HepG2 (cell line): Measurements from ENCODE around the gene CHMP1A. TPM values are rescaled to one million over a fixed set of nuclear protein-coding genes. Genes with fewer than 3 reads are reported as not detected.

Experiments used
- KLF13 ChIP-seq: sonication (generic); formaldehyde crosslinking; IDR thresholded peaks from 2 replicates; pipeline ENCODE4 v1.4.0; 2020; ENCODE audit warnings: mild to moderate bottlenecking, missing genetic modification reagents
- TAF1 ChIP-seq: sonication (generic); formaldehyde crosslinking; IDR thresholded peaks from 2 replicates; pipeline ENCODE4 v1.4.0; 2020; ENCODE audit warnings: missing genetic modification reagents
- ZNF337 ChIP-seq: sonication (generic); formaldehyde crosslinking; IDR thresholded peaks from 2 replicates; pipeline ENCODE4 v1.5.1; 2020; ENCODE audit warnings: missing genetic modification reagents, low read depth, mild to moderate bottlenecking, borderline replicate concordance
- ZNF562 ChIP-seq: sonication (generic); formaldehyde crosslinking; IDR thresholded peaks from 2 replicates; pipeline ENCODE4 v1.8.0; 2022; ENCODE audit warnings: missing genetic modification reagents, borderline replicate concordance
- ZNF788 ChIP-seq: sonication (generic); formaldehyde crosslinking; IDR thresholded peaks from 2 replicates; pipeline ENCODE4 v1.5.0; 2020; ENCODE audit warnings: mild to moderate bottlenecking, missing genetic modification reagents, borderline replicate concordance
- ZNF83 ChIP-seq: sonication (generic); formaldehyde crosslinking; IDR thresholded peaks from 2 replicates; pipeline ENCODE4 v1.4.0; 2020; ENCODE audit warnings: missing genetic modification reagents, mild to moderate bottlenecking, borderline replicate concordance
- polyA plus RNA-seq, 8 experiments: library from polyadenylated mRNA; depleted of rRNA in 3 of 8; stranded (reverse) in 7 of 8; unstranded in 1 of 8; fragments of >200 nt; fragmentation: Illumina TruSeq in 4 of 8; extraction: Trizol in 4 of 8; gene quantifications; 2 replicates each; pipeline versions ENCODE4 v1.2.1 to v1.2.3, GENCODE V29; 2011 to 2016; ENCODE audit warnings: low read depth in 4 of 8, missing spikeins in 1 of 8, mixed read lengths in 1 of 8; ENCODE audit not compliant: insufficient read depth in 1 of 8
- total RNA-seq, 5 experiments: library from RNA; depleted of rRNA; stranded (reverse); fragments of >200 nt; fragmentation: Illumina TruSeq; extraction: Trizol; gene quantifications; 2 replicates each; pipeline ENCODE4 v1.2.3, GENCODE V29; 2016; ENCODE audit warnings: low read depth in 1 of 5
- TF ChIP-seq, protein P1 (sequence below): sonication (generic); formaldehyde crosslinking; IDR thresholded peaks from 2 replicates; pipeline ENCODE4 v1.5.0; 2020; ENCODE audit warnings: missing genetic modification reagents
- TF ChIP-seq, protein P2 (sequence below): sonication (generic); formaldehyde crosslinking; IDR thresholded peaks from 2 replicates; pipeline ENCODE4 v1.8.1; 2023; ENCODE audit warnings: missing genetic modification reagents, inconsistent platforms, borderline replicate concordance
- TF ChIP-seq, protein P3 (sequence below): sonication (generic); formaldehyde crosslinking; IDR thresholded peaks from 2 replicates; pipeline ENCODE4 v1.5.1; 2020; ENCODE audit warnings: mild to moderate bottlenecking, moderate library complexity, missing genetic modification reagents
- TF ChIP-seq, protein P4 (sequence below): sonication (generic); formaldehyde crosslinking; IDR thresholded peaks from 2 replicates; pipeline ENCODE4 v1.9.0; 2021; ENCODE audit warnings: missing genetic modification reagents, borderline replicate concordance
- TF ChIP-seq, protein P5 (sequence below): sonication (generic); formaldehyde crosslinking; IDR thresholded peaks from 2 replicates; pipeline ENCODE4 v1.5.0; 2020; ENCODE audit warnings: missing genetic modification reagents
- TF ChIP-seq, protein P6 (sequence below): sonication (generic); formaldehyde crosslinking; IDR thresholded peaks from 2 replicates; pipeline ENCODE4 v1.4.0; 2020; ENCODE audit warnings: mild to moderate bottlenecking, missing genetic modification reagents

CHMP1A gene
- total and polyA plus RNA-seq, 2 of the 13 experiments (the other 11 are each of a cell fraction or from before 2014, with no cell fraction given): 69.4 to 73.3 TPM

DNA sequence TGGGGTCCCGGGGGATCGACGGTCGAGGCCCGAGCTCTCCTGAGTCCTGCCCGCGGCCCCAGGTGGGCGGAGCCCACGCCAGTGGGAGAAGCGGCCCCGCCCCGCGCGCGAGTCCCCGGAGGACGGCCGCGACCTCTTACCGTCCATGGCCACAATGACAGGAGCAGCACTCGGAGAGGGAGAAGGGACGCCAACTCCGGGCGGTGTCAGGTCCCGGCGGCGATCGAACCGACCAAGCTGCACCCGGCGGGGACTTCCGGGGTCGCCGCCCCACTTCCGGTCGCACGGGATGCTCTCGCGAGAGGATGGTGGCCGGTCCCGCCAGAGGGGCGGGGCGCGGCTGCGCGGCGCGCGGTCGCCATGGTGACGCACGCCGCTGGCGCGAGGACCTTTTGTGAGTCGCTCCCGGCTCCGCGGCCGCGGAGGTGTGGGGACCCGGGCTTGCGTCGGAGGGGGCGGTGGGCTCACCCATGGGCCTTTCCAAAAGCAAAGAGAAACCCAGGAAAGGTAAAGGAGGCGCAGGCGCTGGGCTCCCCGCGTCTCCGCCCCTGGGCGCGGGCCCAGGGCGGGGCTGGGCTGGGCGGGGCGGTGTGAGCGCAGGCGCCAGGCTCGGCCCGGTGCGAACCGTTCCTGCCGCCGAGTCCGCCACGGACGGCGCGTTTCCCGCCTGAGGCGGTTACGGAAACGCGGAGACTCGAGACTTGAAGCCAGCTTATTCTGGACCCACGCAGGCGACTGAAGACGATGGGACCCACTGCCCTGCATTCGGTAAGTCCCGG lies at the start of gene CHMP1A, which contains the start of gene SPATA33 (continued):
- TF ChIP-seq TAF1: peak; percentile 80
- TF ChIP-seq, protein P1, sequence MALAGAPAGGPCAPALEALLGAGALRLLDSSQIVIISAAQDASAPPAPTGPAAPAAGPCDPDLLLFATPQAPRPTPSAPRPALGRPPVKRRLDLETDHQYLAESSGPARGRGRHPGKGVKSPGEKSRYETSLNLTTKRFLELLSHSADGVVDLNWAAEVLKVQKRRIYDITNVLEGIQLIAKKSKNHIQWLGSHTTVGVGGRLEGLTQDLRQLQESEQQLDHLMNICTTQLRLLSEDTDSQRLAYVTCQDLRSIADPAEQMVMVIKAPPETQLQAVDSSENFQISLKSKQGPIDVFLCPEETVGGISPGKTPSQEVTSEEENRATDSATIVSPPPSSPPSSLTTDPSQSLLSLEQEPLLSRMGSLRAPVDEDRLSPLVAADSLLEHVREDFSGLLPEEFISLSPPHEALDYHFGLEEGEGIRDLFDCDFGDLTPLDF (CRISPR knock-in tag): peak; percentile 77
- TF ChIP-seq, protein P2, sequence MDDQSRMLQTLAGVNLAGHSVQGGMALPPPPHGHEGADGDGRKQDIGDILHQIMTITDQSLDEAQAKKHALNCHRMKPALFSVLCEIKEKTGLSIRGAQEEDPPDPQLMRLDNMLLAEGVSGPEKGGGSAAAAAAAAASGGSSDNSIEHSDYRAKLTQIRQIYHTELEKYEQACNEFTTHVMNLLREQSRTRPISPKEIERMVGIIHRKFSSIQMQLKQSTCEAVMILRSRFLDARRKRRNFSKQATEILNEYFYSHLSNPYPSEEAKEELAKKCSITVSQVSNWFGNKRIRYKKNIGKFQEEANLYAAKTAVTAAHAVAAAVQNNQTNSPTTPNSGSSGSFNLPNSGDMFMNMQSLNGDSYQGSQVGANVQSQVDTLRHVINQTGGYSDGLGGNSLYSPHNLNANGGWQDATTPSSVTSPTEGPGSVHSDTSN (CRISPR knock-in tag): peak; percentile 42; the same call in 1 of the 2 replicates
- TF ChIP-seq ZNF83 (CRISPR knock-in tag): no peak
- TF ChIP-seq, protein P3, sequence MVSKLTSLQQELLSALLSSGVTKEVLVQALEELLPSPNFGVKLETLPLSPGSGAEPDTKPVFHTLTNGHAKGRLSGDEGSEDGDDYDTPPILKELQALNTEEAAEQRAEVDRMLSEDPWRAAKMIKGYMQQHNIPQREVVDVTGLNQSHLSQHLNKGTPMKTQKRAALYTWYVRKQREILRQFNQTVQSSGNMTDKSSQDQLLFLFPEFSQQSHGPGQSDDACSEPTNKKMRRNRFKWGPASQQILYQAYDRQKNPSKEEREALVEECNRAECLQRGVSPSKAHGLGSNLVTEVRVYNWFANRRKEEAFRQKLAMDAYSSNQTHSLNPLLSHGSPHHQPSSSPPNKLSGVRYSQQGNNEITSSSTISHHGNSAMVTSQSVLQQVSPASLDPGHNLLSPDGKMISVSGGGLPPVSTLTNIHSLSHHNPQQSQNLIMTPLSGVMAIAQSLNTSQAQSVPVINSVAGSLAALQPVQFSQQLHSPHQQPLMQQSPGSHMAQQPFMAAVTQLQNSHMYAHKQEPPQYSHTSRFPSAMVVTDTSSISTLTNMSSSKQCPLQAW (CRISPR knock-in tag): peak; percentile 72; the same call in 1 of the 2 replicates
- TF ChIP-seq ZNF788 (CRISPR knock-in tag): peak; percentile 50; the same call in 1 of the 2 replicates
- TF ChIP-seq, protein P4, sequence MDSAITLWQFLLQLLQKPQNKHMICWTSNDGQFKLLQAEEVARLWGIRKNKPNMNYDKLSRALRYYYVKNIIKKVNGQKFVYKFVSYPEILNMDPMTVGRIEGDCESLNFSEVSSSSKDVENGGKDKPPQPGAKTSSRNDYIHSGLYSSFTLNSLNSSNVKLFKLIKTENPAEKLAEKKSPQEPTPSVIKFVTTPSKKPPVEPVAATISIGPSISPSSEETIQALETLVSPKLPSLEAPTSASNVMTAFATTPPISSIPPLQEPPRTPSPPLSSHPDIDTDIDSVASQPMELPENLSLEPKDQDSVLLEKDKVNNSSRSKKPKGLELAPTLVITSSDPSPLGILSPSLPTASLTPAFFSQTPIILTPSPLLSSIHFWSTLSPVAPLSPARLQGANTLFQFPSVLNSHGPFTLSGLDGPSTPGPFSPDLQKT (CRISPR knock-in tag): peak; percentile 82; the same call in 1 of the 2 replicates
- peak; percentile 77; the same call in 1 of the 2 replicates for TF ChIP-seq KLF13
- TF ChIP-seq, protein P5, sequence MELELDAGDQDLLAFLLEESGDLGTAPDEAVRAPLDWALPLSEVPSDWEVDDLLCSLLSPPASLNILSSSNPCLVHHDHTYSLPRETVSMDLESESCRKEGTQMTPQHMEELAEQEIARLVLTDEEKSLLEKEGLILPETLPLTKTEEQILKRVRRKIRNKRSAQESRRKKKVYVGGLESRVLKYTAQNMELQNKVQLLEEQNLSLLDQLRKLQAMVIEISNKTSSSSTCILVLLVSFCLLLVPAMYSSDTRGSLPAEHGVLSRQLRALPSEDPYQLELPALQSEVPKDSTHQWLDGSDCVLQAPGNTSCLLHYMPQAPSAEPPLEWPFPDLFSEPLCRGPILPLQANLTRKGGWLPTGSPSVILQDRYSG: no peak
- TF ChIP-seq ZNF562 (CRISPR knock-in tag): no peak
- TF ChIP-seq, protein P6, sequence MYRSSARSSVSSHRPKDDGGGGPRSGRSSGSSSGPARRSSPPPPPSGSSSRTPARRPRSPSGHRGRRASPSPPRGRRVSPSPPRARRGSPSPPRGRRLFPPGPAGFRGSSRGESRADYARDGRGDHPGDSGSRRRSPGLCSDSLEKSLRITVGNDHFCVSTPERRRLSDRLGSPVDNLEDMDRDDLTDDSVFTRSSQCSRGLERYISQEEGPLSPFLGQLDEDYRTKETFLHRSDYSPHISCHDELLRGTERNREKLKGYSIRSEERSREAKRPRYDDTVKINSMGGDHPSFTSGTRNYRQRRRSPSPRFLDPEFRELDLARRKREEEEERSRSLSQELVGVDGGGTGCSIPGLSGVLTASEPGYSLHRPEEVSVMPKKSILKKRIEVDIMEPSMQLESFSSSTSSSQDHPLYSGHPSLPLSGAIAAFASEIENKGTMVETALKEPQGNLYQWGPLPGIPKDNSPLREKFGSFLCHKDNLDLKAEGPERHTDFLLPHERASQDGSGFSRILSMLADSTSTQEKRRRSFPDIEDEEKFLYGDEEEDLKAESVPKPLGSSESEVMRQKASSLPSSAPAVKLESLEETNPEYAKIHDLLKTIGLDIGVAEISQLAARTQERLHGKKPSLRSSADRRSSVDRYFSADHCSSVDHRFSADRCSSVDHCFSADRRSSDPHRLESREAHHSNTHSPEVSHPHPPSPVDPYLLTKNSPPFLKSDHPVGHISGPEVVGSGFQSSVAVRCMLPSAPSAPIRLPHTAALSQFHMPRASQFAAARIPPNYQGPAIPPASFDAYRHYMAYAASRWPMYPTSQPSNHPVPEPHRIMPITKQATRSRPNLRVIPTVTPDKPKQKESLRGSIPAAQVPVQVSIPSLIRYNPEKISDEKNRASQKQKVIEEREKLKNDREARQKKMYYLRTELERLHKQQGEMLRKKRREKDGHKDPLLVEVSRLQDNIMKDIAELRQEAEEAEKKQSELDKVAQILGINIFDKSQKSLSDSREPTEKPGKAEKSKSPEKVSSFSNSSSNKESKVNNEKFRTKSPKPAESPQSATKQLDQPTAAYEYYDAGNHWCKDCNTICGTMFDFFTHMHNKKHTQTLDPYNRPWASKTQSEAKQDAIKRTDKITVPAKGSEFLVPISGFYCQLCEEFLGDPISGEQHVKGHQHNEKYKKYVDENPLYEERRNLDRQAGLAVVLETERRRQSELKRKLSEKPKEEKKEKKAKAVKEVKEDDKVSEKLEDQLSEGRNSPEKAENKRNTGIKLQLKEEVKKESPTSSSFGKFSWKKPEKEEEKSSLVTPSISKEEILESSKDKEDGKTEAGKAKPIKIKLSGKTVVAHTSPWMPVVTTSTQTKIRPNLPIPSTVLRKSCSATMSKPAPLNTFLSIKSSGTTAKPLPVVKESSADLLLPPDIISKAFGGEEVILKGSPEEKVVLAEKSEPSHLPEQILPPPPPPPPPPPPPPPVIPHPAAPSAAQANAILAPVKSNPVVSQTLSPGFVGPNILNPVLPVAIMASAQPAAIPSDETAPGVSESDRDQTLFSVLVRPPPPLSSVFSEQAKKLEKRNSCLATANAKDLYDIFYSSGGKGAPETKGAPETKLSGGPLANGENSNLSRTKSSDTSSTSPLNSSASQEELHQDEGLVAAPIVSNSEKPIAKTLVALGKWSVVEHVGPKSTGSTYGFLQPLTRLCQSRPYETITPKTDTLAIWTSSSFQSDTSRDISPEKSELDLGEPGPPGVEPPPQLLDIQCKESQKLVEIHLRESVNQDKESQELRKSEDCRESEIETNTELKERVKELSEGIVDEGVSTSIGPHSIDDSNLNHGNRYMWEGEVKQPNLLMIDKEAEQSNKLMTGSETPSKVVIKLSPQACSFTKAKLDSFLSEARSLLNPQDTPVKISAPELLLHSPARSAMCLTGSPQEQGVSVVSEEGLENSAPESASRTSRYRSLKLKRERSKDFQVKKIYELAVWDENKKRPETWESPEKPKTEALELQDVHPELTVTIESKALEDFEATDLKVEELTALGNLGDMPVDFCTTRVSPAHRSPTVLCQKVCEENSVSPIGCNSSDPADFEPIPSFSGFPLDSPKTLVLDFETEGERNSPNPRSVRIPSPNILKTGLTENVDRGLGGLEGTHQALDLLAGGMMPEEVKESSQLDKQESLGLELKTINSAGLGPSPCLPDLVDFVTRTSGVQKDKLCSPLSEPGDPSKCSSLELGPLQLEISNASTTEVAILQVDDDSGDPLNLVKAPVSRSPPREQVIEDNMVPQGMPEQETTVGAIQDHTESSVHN (CRISPR knock-in tag): peak; percentile 27; the same call in 1 of the 2 replicates
- 0 out of 2 replicates have a peak, but pooled peaks have one; percentile 30 for TF ChIP-seq ZNF337 (CRISPR knock-in tag)
